ENCODE data around the gene OPHN1. TPM values are rescaled to one million over a fixed set of nuclear protein-coding genes. Genes with fewer than 3 reads are reported as not detected.
"Not testable (repeated sequence)": the region's sequence is repeated elsewhere in the genome, so short reads cannot be mapped to it uniquely, and the experiment has no call there.

Gene OPHN1
- total RNA-seq, 1 donor from 2014 or later, result 3.7 TPM

DNA sequence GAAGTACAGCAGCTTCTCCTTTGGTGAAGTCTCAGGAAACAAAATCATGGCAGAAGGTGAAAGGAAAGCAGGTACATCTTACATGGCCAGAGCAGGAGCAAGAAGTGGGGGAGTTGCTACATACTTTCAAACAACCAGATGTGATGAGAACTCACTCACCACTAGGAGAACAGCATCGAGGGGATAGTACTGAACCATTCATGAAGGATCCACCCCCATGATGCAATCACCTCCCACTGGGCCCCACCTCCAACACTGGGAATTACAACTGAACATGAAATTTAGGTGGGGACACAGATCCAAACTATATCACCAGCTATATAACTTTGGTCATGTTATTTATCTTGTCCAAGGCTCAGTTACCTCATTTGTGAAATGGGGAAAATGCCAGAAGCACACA, 159.4 kb downstream of the OPHN1 start:
- Mint-ChIP-seq H3K27ac (ENCODE audit: unreplicated experiment) (no peak overlapping the region), H3K4me1 (ENCODE audit: low read depth, unreplicated experiment) (no peaks in the 10 kb centered on the region), H3K9me3 (ENCODE audit: unreplicated experiment) (no peaks in the 10 kb centered on the region), H3K36me3 (ENCODE audit: low read depth, unreplicated experiment) (no peaks in the 10 kb centered on the region), H3K4me3 (ENCODE audit: unreplicated experiment) (no peak overlapping the region), H3K27me3 (ENCODE audit: low read depth, unreplicated experiment) (no peaks in the 10 kb centered on the region)
- Histone ChIP-seq H3K27me3 (ENCODE audit: insufficient read depth, low read length) (no peaks in the 10 kb centered on the region), H3K9ac (ENCODE audit: low read length) (no peak overlapping the region), H3K4me2 (ENCODE audit: low read length) (no peak overlapping the region), H3K9me3 (ENCODE audit: insufficient read depth, low read depth, low read length) (no peaks in the 10 kb centered on the region), H4K20me1 (ENCODE audit: insufficient read depth, low read length) (no peaks in the 10 kb centered on the region), H3K4me1 (ENCODE audit: insufficient read depth, low read length) (no peaks in the 10 kb centered on the region), H3K27ac (ENCODE audit: low read depth, low read length) (no peak overlapping the region), H3K36me3 (ENCODE audit: insufficient read depth, low read length) (no peaks in the 10 kb centered on the region), H2AFZ (ENCODE audit: low read depth, low read length) (no peak overlapping the region), H3K79me2 (ENCODE audit: insufficient read depth, low read length) (no peaks in the 10 kb centered on the region), H3K4me3 (ENCODE audit: insufficient read depth, low read depth, low read length) (no peak overlapping the region)
- TF ChIP-seq, protein P1, sequence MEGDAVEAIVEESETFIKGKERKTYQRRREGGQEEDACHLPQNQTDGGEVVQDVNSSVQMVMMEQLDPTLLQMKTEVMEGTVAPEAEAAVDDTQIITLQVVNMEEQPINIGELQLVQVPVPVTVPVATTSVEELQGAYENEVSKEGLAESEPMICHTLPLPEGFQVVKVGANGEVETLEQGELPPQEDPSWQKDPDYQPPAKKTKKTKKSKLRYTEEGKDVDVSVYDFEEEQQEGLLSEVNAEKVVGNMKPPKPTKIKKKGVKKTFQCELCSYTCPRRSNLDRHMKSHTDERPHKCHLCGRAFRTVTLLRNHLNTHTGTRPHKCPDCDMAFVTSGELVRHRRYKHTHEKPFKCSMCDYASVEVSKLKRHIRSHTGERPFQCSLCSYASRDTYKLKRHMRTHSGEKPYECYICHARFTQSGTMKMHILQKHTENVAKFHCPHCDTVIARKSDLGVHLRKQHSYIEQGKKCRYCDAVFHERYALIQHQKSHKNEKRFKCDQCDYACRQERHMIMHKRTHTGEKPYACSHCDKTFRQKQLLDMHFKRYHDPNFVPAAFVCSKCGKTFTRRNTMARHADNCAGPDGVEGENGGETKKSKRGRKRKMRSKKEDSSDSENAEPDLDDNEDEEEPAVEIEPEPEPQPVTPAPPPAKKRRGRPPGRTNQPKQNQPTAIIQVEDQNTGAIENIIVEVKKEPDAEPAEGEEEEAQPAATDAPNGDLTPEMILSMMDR (IDR thresholded peaks at IDR 0.05; ENCODE audit: insufficient read depth, low read depth, low read length), result no peak
- no peak for TF ChIP-seq EZH2 (IDR thresholded peaks at IDR 0.05; ENCODE audit: insufficient read depth, low read length)
- no peak for FAIRE-seq
- DNase-seq (ENCODE audit: low read depth), result no peak

DNA sequence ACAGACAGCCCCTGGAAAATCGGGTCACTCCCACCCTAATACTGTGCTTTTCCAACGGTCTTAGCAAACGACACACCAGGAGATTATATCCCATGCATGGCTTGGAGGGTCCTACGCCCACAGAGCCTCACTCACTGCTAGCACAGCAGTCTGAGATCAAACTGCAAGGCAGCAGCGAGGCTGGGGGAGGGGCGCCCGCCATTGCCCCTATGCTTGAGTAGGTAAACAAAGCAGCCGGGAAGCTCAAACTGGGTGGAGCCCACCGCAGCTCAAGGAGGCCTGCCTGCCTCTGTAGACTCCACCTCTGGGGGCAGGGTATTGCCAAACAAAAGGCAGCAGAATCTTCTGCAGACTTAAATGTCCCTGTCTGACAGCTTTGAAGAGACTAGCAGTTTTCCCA, 168.5 kb downstream of the OPHN1 start:
- not testable (repeated sequence) for H3K9me3 ChIP-seq (ENCODE audit: insufficient read depth, low read depth, low read length); H3K4me2 ChIP-seq (ENCODE audit: low read length); H3K27me3 ChIP-seq (ENCODE audit: insufficient read depth, low read length); H3K27me3 Mint-ChIP-seq (ENCODE audit: low read depth, unreplicated experiment); H3K27ac ChIP-seq (ENCODE audit: low read depth, low read length); H2AFZ ChIP-seq (ENCODE audit: low read depth, low read length); H3K9ac ChIP-seq (ENCODE audit: low read length); H3K79me2 ChIP-seq (ENCODE audit: insufficient read depth, low read length); H4K20me1 ChIP-seq (ENCODE audit: insufficient read depth, low read length); H3K9me3 Mint-ChIP-seq (ENCODE audit: unreplicated experiment); DNase-seq (ENCODE audit: low read depth); H3K36me3 Mint-ChIP-seq (ENCODE audit: low read depth, unreplicated experiment); H3K4me3 ChIP-seq (ENCODE audit: insufficient read depth, low read depth, low read length); H3K36me3 ChIP-seq (ENCODE audit: insufficient read depth, low read length); H3K4me1 ChIP-seq (ENCODE audit: insufficient read depth, low read length); FAIRE-seq; H3K4me1 Mint-ChIP-seq (ENCODE audit: low read depth, unreplicated experiment); H3K4me3 Mint-ChIP-seq (ENCODE audit: unreplicated experiment); H3K27ac Mint-ChIP-seq (ENCODE audit: unreplicated experiment)

GRCh38 chrX:68261060-68261672, 172.1 kb downstream of the OPHN1 start:
- no peak for TF ChIP-seq EZH2 (IDR thresholded peaks at IDR 0.05; ENCODE audit: insufficient read depth, low read length)
- TF ChIP-seq, protein P1 (IDR thresholded peaks at IDR 0.05; ENCODE audit: insufficient read depth, low read depth, low read length), result no peak
- H3K27ac ChIP-seq (ENCODE audit: low read depth, low read length), result no peak overlapping the region
- no peaks in the 10 kb centered on the region for H3K36me3 ChIP-seq (ENCODE audit: insufficient read depth, low read length)
- peaks cover 3% of the 10 kb centered on the region for H3K4me1 Mint-ChIP-seq (ENCODE audit: low read depth, unreplicated experiment)
- DNase-seq (ENCODE audit: low read depth), result peak; percentile 36
- no peak overlapping the region for H2AFZ ChIP-seq (ENCODE audit: low read depth, low read length)
- H3K9me3 ChIP-seq (ENCODE audit: insufficient read depth, low read depth, low read length), result no peaks in the 10 kb centered on the region
- no peak overlapping the region for H3K4me3 ChIP-seq (ENCODE audit: insufficient read depth, low read depth, low read length)
- peaks cover 2% of the 10 kb centered on the region for H3K9me3 Mint-ChIP-seq (ENCODE audit: unreplicated experiment)
- no peaks in the 10 kb centered on the region for H3K27me3 Mint-ChIP-seq (ENCODE audit: low read depth, unreplicated experiment)
- H3K27me3 ChIP-seq (ENCODE audit: insufficient read depth, low read length), result no peaks in the 10 kb centered on the region
- no peak overlapping the region for H3K9ac ChIP-seq (ENCODE audit: low read length)
- no peaks in the 10 kb centered on the region for H3K79me2 ChIP-seq (ENCODE audit: insufficient read depth, low read length)
- no peaks in the 10 kb centered on the region for H3K4me1 ChIP-seq (ENCODE audit: insufficient read depth, low read length)
- H3K27ac Mint-ChIP-seq (ENCODE audit: unreplicated experiment), result no peak overlapping the region
- no peak overlapping the region for H3K4me2 ChIP-seq (ENCODE audit: low read length)
- no peaks in the 10 kb centered on the region for H4K20me1 ChIP-seq (ENCODE audit: insufficient read depth, low read length)
- H3K4me3 Mint-ChIP-seq (ENCODE audit: unreplicated experiment), result no peak overlapping the region
- no peaks in the 10 kb centered on the region for H3K36me3 Mint-ChIP-seq (ENCODE audit: low read depth, unreplicated experiment)
- FAIRE-seq, result peak; percentile 88
